Kidney tubule cell (primary cell): ENCODE measurements around the gene L3MBTL1.

Experiments used
- DNase-seq: peaks from one replicate; pipeline ENCODE4 v3.0.0-alpha.2; 2018; ENCODE audit warnings: low spot score

The L3MBTL1 gene

DNA sequence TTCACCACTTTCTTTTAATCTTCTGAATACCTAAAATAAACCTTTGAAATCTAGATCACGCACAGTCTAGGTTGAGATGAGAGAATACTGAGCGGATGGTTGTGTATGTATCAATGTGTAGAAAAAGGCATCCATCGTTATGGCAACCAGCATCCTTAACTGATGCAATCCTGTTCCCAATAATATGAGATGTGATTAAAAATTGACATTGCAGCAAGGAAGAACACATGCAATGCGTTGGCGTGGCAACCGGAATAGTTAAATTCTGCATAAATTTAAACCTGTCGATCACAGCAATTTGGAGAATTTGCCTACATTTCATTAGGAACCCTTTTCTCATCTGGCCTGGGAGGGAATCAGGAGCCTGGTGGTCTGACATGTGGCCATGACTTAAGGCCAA is 1.3 kb upstream of the L3MBTL1 start:
- DNase-seq: no peak

DNA sequence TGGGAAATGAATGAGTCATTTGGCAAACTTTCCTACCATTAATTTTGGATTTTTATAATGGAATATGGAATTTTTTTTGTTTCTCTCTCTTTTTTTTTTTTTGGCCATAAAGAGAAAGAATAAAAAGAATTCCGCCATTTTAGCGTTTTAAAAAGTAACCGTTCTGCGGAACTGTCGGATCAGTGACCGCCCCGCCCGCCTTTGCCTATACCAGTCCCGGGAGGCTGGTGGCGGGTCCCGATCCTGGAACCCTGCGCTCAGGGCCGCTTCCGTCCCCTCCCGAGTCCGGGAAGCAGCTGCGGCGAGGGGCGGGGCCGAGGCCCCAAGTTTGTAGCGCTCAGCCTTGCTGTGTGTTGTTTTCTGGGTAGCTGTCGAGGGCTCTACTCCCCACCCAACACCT is 609 bp downstream of the L3MBTL1 start:
- peak; percentile 5 for DNase-seq

GRCh38 chr20:43508604-43509040 is 1.1 kb downstream of the L3MBTL1 start:
- no peak for DNase-seq

DNA sequence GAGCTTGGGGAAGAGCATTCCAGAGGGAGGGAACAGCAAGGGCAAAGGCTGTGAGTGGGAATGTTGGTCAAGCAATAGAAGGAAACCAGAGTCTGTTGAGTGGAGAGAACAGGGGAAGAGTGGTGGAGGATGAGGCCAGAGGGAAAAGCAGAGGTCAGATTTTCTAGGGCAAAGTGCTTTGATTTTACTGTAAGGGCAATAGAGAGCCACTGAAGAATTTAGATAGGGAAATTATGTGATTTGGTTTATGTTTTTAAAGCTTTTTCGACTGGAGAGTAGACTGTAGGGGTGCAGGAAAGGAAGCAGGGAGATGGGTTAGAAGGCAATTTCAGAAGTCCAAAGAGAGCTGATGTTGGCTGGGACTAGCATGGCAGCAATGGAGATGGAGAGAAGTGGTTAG is 4.4 kb downstream of the L3MBTL1 start:
- DNase-seq: peak; percentile 25

DNA sequence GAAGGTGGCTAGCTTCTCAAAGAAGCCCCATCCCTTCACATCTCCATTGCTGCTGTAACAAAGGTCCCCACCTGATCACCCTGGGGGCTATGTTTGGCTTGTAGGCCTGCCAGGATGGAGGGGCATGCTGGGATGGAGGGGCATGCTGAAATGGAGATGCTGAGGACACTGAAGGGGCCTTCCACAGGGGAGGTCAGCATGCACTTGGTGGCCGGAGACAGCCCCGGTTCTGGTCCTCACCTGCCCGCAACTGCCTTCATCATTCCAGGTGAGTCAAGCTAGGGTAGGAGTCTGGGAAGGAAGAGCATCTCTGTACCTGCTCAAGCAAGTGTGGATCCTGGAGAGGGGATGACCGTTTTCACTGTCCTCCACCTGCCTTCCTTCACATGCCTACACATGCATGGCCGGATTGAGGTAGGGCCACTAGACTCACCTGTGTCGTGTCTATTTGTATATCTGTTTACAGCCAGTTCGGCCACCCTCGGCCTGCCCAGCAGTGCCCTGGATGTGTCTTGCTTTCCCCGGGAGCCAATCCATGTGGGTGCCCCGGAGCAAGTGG is 6.0 kb downstream of the L3MBTL1 start:
- no peak for DNase-seq

- DNase-seq: peak; percentile 98
These were observed 6.6 kb downstream of the L3MBTL1 start for GRCh38 chr20:43513931-43514647.

GRCh38 chr20:43514648-43514999 is 7.1 kb downstream of the L3MBTL1 start:
- DNase-seq: no peak

GRCh38 chr20:43515628-43516027 is 8.1 kb downstream of the L3MBTL1 start:
- DNase-seq: no peak

DNA sequence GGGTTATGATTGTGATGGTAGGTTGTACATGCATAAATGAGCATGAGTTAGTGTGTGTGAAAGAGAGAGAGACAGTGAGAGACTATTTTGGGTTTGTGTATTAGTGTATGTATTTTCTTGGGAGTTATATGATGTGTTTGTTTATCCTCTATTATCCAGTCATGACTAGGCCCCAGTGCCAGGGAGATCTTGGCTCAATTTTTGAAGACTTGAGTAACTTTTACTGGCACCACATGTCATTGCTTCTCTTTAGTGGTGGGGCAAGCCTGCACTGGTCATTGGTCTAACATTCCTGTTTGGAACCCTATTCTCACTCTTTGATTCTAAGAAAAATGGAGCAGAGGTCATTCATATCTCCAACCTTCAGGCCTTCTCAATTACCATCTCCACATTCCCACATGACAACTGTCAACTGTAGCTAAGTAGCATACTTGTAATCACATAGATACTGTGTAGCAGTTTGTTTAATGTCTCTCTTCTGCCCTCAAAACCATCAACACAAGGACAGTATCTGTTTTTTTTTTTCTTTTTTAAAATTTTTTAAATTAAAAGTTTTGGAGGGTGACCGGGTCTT is 8.8 kb downstream of the L3MBTL1 start:
- no peak for DNase-seq

- no peak for DNase-seq
These were observed 12.7 kb downstream of the L3MBTL1 start for GRCh38 chr20:43520074-43520630.

DNA sequence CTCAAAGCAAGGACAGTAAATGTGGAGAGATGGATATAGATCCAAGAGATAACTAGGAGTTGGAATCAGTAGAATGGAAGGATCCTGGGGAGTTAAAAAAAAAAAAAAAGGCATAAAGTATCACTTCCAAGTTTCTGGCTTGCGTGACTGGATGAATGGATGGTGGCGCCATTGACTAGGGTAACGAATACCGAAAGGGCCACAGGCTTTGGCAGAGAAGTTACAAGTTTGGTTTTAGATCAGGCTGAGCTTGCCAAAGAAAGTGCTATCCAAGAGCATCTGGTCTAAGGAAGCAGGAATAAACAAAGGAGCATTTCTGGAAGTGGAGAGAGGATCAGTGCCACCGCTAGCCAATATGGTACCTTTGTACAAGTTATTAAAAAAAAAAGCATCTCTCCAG is 17.5 kb downstream of the L3MBTL1 start:
- DNase-seq: no peak

DNA sequence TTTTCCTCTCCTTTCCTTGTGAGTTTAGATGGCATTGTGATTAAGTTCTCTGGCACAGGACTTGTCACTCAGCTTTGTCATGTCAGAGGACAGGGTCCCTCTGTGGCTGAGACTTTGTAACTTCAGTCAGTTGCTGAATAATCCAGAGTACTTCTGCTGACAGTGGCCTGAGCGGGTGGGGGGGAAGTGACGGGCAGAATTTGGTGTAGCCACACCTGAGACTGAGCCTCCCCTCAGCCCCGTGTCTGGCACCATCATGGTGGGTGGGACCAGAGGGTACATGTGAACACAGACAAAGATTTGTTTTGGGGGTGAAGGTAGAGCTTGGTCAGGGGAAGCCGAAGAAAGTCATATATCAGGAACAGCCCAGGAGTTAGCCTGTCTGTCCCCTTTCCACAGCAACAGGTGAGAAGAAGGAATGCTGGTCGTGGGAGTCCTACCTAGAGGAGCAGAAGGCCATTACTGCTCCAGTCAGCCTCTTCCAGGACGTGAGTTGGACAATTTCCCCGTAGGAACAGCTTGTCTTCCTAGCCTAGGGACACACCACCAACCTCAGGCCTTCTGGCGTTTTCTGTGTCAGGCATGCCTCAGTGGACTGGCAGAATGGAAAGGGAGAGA is 20.9 kb downstream of the L3MBTL1 start:
- no peak for DNase-seq

DNA sequence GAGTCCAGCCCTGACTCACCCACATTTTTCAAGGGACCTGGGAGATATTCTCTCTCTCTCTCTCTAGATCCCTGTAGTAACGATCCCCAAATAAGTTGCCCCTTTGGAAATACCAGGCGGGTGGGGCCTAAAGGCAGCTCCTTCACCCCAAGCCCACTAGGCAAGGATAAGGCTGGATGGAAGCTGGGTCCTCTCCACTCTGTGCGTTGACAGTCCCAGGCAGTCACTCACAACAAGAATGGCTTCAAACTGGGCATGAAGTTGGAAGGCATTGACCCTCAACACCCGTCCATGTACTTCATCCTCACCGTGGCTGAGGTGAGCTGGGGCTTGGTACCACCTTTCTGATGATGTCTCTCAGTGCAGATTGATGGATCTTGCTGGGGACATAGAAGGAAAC is 21.6 kb downstream of the L3MBTL1 start:
- no peak for DNase-seq

- no peak for DNase-seq
These were observed 22.1 kb downstream of the L3MBTL1 start for GRCh38 chr20:43529457-43530153.

GRCh38 chr20:43530321-43531090 is 23.0 kb downstream of the L3MBTL1 start:
- peak; percentile 38 for DNase-seq

GRCh38 chr20:43531091-43531443 is 23.6 kb downstream of the L3MBTL1 start:
- DNase-seq: no peak

DNA sequence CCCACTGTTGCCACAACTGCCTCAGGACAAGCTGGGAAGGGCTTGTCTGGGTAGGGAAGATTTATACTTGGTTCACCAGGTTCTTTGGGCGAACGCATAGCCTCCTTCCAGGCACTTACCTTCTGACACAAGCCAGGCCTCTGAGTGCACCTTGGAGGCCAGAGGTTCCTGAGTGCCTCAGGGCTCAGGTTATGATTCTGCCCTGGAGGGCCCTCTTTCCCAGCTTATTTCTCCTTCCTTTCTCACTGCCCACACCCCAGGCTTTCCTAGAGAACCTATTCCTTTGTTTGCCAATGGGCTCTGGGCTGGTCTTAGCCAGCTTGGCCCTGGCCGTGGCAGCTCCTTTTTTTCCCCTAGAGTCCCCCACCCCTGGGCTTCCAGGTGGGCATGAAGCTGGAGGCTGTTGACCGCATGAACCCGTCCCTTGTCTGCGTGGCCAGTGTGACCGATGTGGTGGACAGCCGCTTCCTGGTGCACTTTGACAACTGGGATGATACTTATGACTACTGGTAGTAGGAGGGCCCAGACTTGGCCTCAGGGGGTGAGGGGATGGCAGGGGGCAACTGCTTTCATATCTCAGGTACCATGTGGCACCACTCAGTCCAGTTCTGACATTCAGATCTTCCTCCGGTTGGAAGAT is 25.0 kb downstream of the L3MBTL1 start:
- DNase-seq: no peak

- DNase-seq: no peak
These were observed 25.6 kb downstream of the L3MBTL1 start for GRCh38 chr20:43533060-43533459.

DNA sequence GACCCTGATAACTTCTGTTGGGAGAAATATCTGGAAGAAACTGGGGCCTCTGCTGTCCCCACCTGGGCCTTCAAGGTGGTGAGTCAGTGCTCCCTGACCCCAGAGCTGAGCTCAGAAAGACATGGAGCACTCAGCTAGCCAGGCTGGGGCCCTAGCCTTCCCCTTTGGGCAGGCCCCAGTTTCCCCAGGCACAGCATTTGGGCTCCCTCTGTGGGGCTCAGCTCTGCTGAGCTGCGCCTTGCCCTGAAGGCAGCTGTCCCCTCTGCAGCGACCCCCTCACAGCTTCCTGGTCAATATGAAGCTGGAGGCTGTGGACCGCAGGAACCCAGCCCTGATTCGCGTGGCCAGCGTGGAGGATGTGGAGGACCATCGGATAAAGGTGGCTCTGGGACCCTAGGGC is 26.5 kb downstream of the L3MBTL1 start:
- no peak for DNase-seq

DNA sequence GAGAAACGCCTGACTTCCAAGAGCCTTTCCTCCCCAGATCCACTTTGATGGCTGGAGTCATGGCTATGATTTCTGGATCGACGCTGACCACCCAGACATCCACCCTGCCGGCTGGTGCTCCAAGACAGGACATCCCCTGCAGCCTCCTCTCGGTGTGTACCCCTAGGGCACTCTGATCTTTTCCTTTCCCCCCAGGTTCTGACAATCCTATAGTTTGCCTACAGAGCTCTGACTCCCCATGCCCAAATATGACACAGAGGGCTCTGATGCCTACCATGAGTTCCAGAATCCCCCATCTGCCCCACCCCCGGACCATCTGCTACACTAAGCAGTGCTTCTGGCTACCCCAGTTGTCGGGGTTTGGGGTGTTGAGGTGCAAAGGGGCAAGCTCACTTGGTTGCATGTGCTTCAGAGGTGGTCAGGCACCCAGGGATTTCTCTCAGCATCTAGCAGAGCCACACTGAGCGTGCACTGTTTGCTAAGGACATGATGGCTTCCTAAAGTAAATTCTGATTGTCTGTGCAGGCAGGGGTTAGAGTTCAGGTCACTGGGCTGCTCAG is 27.4 kb downstream of the L3MBTL1 start:
- DNase-seq: no peak
